K562 (cell line): ENCODE data around the gene DIP2C. TPM values are rescaled to one million over a fixed set of nuclear protein-coding genes. Genes with fewer than 3 reads are reported as not detected.

ENCODE experiments used
- CHD7 ChIP-seq: fragments of 200-600 bp; sonication (generic); IDR thresholded peaks from one replicate; pipeline ENCODE4 v1.6.1; 2012; ENCODE audit warnings: mild to moderate bottlenecking, low read depth, low read length, inconsistent platforms
- KDM4B ChIP-seq, 2 experiments: fragments of 450-650 bp in 1 of 2; sonication (generic) in 1 of 2; IDR thresholded peaks; 2 replicates each; pipeline ENCODE4 v1.6.1; 2016 to 2017; ENCODE audit warnings: borderline replicate concordance in 2 of 2, antibody characterized with exemption in 1 of 2, low read depth in 1 of 2, mild to moderate bottlenecking in 1 of 2
- LEF1 ChIP-seq: fragments of 450-650 bp; IDR thresholded peaks from 2 replicates; pipeline ENCODE4 v1.6.1; 2016; ENCODE audit warnings: mild to moderate bottlenecking
- MGA ChIP-seq: fragments of 450-650 bp; IDR thresholded peaks from 2 replicates; pipeline ENCODE4 v1.6.1; 2016; ENCODE audit warnings: mild to moderate bottlenecking, moderate library complexity
- polyA plus RNA-seq, 8 experiments: library from polyadenylated mRNA; depleted of rRNA in 4 of 8; stranded (reverse) in 5 of 8; unstranded in 3 of 8; fragments of >200 nt; fragmentation: Nextera tagmentation in 2 of 8; fragmentation: Illumina TruSeq in 1 of 8; extraction: Ambion mirVana in 2 of 8; extraction: Trizol in 1 of 8; gene quantifications; 2 replicates each; pipeline versions ENCODE4 v1.2.1 to v1.2.3, GENCODE V29; 2011 to 2014; ENCODE audit warnings: inconsistent platforms in 1 of 8, missing spikeins in 1 of 8
- total RNA-seq, 7 experiments: library from RNA; depleted of rRNA in 6 of 7; stranded (reverse); fragments of >200 nt in 6 of 7; fragmentation: Illumina TruSeq in 2 of 7; extraction: Trizol in 2 of 7; gene quantifications; 2 replicates each; pipeline versions ENCODE4 v1.2.1 to v1.2.3, GENCODE V29; 2011 to 2021; ENCODE audit warnings: low replicate concordance in 1 of 7

Gene DIP2C
- total and polyA plus RNA-seq, 9 of the 15 experiments (the other 6 are each of a cell fraction or from before 2014, with no cell fraction given): 0.01 TPM; not detected in 8

GRCh38 chr10:568848-569247 is 120.6 kb downstream of the DIP2C start (continued):
- TF ChIP-seq CHD7 (no peak), MGA (no peak), LEF1 (no peak), KDM4B (IDR thresholded peaks at IDR 0.05; ENCODE audit: borderline replicate concordance in 2 of 2, low read depth in 1 of 2) (no peak)
